Measurements from ENCODE around the gene TMEM131. TPM values are rescaled to one million over a fixed set of nuclear protein-coding genes. Genes with fewer than 3 reads are reported as not detected.

TMEM131 gene
- total and polyA plus RNA-seq, 7 donors, result 7.7 to 33.3 (median 20.1) TPM

GRCh38 chr2:97733341-97734035 is 262.3 kb downstream of the TMEM131 start:
- WGBS, 3 donors, result 84 to 92% (median 86%) methylated on average over 20 of the region's 20 CpGs
- intact Hi-C loops (cut with DNase I), result no loop called here
- no peak for ATAC-seq
- H3K4me1 ChIP-seq, result no peaks in the 10 kb centered on the region
- H3K36me3 ChIP-seq (ENCODE audit: insufficient read depth in 1 of 2, low read depth in 1 of 2), result no peaks in the 10 kb centered on the region
- no peak overlapping the region for H3K4me3 ChIP-seq
- TF ChIP-seq CTCF (IDR thresholded peaks at IDR 0.05), result no peak
- H3K9me3 ChIP-seq, result peaks cover 6% of the 10 kb centered on the region
- DNase-seq, result no peak
- H3K27ac ChIP-seq, result no peak overlapping the region
- H3K27me3 ChIP-seq (ENCODE audit: insufficient read depth in 3 of 3, low read length in 2 of 3), result no peaks in the 10 kb centered on the region

- Histone ChIP-seq H3K9me3 (peaks cover 6% of the 10 kb centered on the region), H3K4me1 (no peaks in the 10 kb centered on the region), H3K36me3 (ENCODE audit: insufficient read depth in 1 of 2, low read depth in 1 of 2) (no peaks in the 10 kb centered on the region), H3K4me3 (no peak overlapping the region), H3K27ac (no peak overlapping the region), H3K27me3 (ENCODE audit: insufficient read depth in 3 of 3, low read length in 2 of 3) (no peaks in the 10 kb centered on the region)
- intact Hi-C loops (cut with DNase I), result no loop called here
- DNase-seq (no peak), ATAC-seq (no peak)
- 80 to 87% (median 85%) methylated on average over 22 to 28 of the region's 28 CpGs for WGBS, 3 donors
- no peak for TF ChIP-seq CTCF (IDR thresholded peaks at IDR 0.05)
These were observed 263.1 kb downstream of the TMEM131 start for GRCh38 chr2:97732436-97733340.

- WGBS, 3 donors, result 63 to 72% (median 63%) methylated on average over 12 of the region's 12 CpGs
- DNase-seq, result no peak
These were observed 264.3 kb downstream of the TMEM131 start for GRCh38 chr2:97731274-97732020.

GRCh38 chr2:97730245-97730644 is 265.5 kb downstream of the TMEM131 start:
- Histone ChIP-seq H3K4me1 (no peaks in the 10 kb centered on the region), H3K27me3 (ENCODE audit: insufficient read depth in 3 of 3, low read length in 2 of 3) (no peaks in the 10 kb centered on the region), H3K27ac (no peak overlapping the region), H3K36me3 (ENCODE audit: insufficient read depth in 1 of 2, low read depth in 1 of 2) (no peaks in the 10 kb centered on the region), H3K9me3 (peaks cover 6% of the 10 kb centered on the region), H3K4me3 (no peak overlapping the region)
- no peak for TF ChIP-seq CTCF (IDR thresholded peaks at IDR 0.05)
- intact Hi-C loops (cut with DNase I), result no loop called here
- ATAC-seq, result no peak
- 54 to 80% (median 71%) methylated on average over 1 of the region's 1 CpG for WGBS, 3 donors
- no peak for DNase-seq

More at GRCh38 chr2:97731274-97732020, 264.3 kb downstream of the TMEM131 start:
- no peak overlapping the region for H3K27ac ChIP-seq
- no peaks in the 10 kb centered on the region for H3K4me1 ChIP-seq
- no peak for TF ChIP-seq CTCF (IDR thresholded peaks at IDR 0.05)
- no peak overlapping the region for H3K4me3 ChIP-seq
- no peak for ATAC-seq
- intact Hi-C loops (cut with DNase I), result no loop called here
- no peaks in the 10 kb centered on the region for H3K27me3 ChIP-seq (ENCODE audit: insufficient read depth in 3 of 3, low read length in 2 of 3)
- H3K36me3 ChIP-seq (ENCODE audit: insufficient read depth in 1 of 2, low read depth in 1 of 2), result no peaks in the 10 kb centered on the region
- H3K9me3 ChIP-seq, result peaks cover 6% of the 10 kb centered on the region

All from psoas muscle (tissue), 8 donors.